ENCODE results near the gene GSTA3.
A peak's percentile ranks its signal among the peaks of the same experiment; 100 is the strongest.
"Not testable (repeated sequence)": the region's sequence is repeated elsewhere in the genome, so short reads cannot be mapped to it uniquely, and the experiment has no call there.

Gene GSTA3

DNA sequence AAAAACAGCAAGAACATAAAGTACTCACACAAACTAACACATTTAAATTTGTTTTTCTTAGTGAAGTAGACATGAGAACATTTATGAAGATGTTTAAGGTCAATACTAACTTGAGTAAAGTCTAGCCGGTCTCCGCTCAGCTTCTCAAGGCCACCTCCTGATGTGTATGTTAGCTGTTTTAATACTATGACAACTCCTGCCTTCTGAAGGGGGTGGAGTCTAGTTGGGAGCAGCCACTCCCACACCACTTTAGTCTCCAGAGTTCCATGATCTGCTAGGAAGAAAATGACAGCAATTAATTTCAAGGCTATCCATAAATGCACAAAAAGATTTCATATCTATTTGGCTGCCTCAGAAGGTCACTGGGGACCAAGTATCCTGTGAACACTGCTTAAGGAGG is at the start of gene GSTA3:
GSTA3 (minus strand) TSS at position 168 of the 400 bp plus-strand sequence. CDS start 3,864 bp downstream, outside the sequence.
- DNase-seq = no peak

DNA sequence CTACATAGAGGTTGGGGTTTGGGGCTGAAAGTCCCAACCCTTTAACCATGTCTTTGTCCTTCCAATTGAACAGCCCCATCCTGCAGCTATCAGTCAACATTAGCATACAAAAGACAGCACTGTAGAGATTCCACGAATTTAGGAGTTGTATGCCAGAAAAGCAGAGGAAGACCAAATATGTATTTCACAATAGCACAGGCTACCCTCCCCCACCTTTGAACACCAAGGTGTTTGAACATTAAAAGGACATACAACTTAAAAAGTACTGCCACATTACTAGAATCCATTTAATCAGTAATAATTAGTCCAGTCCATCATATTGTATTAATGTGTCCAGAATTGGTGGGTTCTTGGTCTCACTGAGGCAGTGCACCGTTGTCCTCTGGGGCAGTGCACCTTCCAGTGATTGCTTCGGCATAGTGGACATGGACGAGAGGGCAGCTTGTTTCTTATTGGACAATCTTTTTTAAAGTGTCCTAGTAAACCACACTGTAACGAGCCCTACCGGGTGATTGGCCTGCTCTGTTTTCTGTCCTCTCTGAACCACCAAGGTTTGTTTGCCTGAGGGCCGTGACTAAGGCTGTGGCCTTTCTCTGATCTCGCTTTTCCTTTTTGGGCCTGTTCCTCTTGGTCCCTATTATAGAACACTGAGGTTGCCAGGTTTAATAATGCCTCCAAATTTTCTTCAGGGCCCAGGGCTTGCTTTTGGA is 49.2 kb upstream of the GSTA3 start:
- no peak for DNase-seq

DNA sequence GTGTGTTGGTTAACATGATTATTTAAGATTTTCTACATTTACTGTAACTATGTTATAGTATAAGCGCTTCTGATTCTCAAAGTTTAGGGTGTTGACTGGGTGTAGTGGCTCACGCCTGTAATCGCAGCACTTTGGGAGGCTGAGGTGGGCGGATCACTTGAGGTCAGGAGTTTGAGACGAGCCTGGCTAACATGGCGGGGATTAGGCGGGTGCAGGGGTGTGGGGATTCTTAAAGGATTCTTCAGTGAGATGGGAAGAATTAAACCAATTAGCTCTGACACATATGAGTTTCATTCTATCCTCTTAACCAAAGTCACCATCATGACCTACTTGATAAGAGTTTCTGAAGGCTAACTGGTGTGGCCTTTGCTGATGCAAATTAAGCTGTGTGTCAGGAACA is 46.4 kb upstream of the GSTA3 start:
- no peak for DNase-seq

DNA sequence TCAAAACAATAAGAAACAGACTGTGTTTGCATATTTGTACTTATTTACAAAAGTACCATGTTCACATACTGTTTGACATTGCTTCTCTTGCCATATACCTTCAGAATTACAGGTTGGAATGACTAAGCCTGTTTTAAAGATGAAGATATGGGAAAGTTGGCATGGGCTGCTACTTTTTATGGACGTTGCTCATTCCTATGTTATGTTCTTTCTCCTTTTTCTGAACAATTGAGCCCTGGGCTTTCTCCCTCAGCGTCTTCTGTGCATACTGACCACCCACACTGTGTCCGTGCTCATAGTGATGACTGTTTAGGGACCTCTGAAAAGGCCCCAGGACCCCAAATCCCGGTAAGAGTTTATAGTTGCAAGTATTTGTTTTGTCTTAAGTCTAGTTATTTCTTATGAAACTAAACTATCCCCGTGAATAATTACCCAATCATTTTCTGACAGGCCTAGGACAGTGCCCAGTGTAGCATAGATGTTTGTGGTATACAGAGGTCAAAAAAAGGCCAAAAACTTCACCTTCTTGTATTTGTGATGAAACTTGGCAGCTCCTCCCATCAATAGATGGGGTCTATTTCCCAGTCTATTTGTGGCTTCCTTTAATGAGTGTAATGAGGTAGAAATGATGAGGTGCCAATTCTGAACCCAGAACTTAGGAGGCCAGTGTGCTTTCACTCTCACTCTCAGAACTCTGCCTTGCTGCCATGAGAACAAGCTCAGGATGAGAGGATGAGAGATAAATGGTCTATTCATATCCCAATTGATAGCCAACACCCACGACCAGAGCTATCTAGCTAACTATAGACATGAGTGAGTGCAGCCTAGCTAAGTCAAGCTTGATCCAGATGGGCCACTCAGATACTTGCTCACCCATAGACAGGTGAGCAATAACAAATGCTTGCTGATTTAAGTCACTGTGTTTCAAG is 44.7 kb upstream of the GSTA3 start:
- DNase-seq = no peak

DNA sequence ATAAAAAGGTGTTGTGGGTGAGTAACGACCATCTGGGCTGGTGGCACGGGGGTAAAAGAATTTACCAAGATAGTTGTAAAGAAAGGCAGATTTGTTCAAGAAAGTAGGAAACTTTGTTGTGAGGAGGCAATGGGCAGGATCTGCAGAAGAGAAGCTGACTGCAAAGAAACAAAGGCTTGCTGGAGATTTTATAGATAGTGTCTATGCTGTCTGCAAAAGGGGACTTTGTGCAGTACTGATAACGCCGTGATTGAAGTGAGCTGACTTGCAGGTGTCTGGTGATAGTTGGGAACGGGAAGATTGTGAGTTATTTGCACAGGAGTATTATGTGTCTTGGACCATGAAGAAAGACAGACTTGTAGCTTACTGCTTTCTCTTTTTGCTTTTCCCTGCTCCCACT is 36.8 kb upstream of the GSTA3 start:
- no peak for DNase-seq

DNA sequence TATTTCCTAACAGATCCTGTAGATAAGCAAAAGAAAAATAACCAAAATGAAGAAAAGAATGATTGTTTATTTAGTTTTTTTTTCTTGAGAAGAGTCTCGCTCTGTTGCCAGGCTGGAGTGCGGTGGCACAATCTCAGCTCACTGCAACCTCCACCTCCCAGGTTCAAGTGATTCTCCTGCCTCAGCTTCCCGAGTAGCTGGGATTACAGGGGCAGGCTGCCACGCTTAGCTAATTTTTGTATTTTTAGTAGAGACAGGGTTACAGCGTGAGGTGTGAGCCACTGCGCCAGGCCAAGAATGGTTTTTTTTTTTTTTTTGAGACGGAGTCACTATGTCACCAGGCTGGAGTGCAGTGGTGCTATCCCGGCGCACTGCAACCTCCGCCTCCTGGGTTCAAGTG is 33.3 kb upstream of the GSTA3 start:
- DNase-seq = not testable (repeated sequence)

DNA sequence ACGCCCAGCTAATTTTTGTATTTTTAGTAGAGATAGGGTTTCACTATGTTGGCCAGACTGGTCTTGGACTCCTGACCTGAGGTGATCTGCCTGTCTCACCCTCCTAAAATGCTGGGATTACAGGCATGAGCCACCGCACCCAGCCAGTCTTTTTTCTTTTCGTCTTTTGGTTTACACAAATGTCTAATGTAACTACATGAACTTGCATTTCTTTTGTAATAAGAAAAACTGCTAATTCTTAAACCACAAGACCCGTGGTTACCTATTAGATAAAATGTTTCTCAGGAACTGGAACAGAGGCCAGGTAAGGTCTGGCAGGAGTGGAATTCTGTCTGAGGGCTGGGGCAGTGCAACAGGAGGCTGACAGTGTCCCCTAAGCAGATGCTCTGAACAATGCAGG is 32.7 kb upstream of the GSTA3 start:
- no peak for DNase-seq

DNA sequence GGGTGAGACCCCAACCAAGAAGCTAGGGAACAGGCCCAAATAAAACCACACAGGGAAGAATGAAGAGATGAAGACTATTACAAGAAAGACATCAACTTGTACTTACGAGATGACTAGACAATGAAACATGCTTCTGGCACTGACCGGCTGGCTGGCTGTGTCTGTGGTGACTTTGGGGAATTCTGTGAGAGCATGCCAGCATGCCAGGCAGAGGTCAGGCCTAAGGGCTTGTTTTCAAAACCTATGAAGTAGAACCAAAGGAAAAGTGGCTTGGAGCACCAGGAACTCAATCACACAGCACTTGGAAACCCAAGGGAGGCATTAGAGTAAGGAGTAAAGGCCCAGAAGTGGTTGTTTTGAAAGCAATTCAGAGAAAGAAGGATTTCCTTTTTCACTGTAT is 28.4 kb upstream of the GSTA3 start:
- DNase-seq = no peak

DNA sequence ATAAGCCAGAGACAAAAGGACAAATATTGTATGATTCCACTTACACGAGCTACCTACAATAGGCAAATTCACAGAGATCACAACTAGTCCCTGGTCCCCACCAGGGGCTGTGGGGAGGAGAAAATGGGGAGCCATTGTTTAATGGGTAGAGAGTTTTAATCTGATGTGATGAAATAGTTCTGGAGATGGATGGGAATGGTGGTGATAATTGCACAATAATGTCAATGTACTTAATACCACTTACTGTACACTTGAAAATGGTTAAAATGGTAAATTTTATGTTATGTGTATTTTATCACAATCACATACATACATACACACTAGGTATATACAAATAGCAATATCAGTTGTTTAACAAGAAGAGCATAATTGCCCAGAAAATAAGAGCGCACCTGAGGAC is 24.3 kb upstream of the GSTA3 start:
- no peak for DNase-seq

DNA sequence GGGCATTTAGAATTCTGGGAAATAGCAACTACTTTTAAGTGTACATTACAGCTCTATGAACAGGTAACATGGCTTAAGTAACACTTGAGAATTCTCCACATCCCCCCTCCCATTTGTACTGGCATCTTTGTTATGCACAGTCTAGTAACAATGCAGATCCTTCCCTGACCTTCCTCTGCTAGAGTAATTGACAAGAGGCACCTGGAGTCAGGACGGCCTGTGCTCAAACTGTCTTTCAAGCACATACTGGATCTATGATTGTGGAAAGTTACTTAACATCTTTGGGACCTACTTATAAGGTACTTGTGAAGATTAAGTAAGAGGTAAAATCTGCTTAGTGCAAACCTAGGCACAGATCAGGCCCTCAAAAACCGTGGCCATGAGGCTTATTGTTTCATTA is 21.9 kb upstream of the GSTA3 start:
- DNase-seq = no peak

DNA sequence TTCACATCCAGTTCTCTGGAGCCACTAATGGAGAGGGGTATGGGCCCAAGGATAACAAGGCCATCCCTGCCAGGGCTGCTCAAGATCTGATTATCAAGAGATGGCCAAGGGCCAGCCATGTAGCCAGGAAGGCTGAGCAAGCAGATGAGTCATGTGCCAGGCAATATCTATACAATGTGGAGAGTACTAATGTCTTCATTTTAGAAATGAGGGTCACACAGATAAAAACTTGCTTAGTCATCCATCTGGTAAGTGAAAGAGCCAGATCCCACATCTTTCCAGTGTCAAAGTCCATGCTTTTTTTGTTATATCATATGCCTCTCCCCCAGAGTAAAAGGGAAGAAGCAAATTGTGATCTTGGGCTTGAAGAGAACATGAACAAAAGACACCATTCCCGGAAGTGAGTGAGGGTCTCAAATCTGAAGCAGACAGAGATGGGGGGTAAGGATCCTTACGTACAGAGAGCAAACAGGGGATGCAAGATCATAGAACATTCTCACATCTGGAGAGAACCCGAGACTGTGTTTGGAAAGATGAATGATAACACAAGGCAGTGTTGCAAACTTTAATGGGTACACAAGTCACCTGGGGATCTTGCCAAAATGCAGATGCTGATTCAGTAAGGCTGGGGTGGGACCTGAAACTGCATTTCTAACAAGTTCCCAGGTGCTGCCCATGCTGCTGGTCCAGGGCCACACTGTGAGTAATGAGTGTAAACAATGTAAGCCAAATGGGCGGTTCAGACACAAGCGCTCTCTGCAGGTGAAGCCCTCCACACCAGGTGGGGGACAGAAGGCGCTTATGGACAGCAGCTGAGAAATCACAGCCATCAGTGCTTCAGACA is 20.0 kb upstream of the GSTA3 start:
- peak in 1 of 3 experiments; percentile 10 for DNase-seq

DNA sequence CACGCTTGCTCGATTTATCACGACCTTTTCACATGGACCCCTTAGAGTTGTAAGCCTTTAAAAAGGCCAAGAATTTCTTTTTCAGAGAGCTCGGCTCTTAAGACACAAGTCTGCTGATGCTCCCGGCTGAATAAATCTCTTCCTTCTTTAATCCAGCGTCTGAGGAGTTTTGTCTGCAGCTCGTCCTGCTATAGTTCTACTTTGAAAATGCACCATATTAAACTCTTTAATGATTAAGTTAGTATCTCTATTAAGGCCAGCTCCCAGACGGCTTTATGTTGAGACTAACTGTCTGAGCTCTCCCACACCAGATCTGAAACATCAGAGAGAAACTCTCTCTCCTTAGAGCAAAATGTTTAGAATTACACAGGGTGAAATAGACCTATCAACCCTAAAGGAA is 18.0 kb upstream of the GSTA3 start:
- no peak for DNase-seq

DNA sequence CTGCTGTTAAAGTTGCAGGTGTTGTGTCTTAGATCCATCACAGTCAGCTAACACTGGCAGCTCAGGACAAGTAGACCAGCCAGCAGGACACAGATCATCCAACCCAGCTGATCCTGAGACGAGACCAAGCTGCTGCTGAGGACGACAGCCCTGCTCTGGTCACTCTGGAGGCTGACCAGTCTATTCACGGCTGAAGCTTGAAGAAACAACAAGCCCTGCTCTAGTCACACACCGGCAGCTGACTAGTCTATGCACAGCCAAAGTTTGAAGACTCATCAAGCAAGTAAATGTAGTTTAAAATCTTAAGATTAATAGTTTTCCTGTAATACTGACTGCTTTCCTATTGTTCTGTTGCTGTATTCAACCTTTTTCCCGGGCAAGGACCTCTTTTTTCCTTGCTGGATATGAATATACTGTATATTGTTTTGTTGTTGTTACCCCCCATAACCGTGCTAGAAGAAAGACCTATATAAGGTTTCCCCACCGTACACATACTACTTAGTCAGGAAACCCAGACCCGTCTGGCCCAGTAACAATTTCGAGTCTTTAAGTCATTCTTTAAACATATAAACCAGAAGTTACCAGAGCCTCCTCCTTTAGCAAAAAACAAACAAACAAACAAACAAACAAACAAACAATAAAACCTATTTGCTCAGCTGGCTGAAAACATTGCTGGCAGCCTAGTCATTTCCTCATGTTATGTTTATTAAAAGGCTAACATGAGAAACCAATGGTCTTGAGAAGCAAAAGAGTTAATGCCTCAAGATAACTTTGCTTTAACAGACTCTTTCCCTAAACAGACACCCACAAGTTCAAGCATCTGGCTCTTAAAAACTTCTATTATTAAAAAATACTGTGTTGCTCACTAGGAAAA is 16.7 kb upstream of the GSTA3 start:
- no peak for DNase-seq

DNA sequence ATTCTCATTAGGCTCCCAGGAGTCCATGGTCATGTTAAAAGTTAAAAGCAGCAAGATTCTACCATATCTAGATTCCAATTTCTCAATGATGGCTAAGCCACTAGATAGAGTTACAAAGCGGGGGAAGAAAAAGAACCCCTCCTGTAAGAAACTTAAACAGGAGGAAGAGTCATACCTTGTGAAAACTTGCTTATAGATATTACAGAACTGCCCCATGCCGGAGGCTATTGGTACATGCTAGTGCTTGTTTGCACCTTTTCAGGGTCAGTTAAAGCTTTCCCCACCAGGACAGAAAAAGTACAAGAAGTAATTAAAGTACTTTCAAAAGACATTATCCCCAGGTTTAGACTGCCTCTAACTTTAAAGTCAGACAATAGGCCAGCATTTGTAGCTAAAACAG is 15.5 kb upstream of the GSTA3 start:
- DNase-seq = no peak

DNA sequence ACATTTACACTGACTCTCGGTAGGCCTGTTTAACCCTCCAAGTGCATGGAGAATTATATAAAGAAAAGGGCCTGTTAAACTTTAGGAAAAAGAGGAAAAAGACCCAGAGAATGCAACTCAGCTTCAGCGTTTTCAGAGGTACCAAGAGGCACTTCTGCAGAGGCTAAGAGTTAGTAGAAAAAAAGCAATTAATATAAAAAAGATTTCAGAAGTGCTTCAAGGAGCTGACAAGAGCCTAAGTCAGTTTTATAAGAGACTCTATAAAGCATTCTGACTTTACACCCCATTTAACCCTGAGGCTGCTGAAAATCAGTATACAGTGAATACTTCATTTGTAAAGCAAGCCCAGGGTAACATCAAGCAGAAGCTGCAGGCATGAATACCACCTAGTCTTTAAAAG is 14.2 kb upstream of the GSTA3 start:
- DNase-seq = not testable (repeated sequence)

DNA sequence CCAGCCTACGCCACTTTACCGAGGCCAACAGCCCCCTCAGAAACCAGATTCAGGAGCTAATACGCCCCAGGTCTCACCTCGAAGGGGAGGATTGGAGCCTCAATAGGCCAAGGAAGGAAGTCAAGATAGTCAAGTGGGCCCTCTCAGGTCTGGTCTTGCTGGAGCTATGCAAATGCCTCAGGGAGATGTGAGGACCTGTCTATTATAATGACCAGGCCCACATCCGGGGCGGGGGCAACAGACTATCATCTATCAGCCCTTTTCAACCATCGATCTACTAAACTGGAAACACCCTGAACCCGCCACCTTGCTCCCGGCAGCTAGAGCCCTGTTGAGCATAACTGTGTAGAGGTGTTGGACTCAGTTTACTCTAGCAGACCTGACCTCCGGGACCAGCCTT is 12.7 kb upstream of the GSTA3 start:
- DNase-seq = no peak

DNA sequence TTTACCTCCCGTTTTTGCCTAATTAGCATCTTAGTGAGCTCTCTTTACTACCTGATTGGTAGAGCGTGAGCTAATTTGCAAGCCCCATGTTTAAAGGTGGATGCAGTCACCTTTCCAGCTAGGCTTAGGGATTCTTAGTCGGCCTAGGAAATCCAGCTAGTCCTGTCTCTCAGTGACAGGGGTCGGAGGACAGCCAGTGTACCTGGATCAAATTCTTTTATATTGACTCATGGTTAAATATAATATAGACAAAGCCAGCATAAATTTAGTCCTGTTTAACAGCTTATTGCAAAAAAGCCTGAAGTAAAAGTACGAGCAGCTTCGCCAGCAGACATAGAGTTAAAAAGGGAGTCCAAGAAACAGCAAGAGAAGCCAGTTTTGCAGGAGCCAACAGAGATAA is 12.2 kb upstream of the GSTA3 start:
- no peak for DNase-seq

DNA sequence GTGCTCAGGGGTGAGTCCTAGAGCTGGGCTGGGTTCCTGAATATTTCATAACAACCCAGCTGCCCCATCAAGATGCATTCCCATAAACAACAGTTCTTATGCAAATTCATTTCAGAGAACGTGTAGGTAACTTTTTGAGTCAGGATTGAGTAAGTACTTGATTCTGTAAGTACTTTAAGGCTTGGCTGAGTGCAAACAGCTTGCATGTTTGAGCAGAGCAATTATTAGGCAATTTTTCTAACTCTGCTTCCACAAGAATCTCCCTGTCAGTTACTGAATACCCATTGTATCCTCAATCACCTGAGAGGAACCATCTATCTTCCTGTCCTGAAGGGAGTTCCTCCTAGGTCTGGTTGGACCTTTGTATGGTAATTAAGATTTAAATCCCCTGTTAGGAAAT is 10.0 kb upstream of the GSTA3 start:
- peak in 1 of 3 experiments; percentile 3 for DNase-seq

DNA sequence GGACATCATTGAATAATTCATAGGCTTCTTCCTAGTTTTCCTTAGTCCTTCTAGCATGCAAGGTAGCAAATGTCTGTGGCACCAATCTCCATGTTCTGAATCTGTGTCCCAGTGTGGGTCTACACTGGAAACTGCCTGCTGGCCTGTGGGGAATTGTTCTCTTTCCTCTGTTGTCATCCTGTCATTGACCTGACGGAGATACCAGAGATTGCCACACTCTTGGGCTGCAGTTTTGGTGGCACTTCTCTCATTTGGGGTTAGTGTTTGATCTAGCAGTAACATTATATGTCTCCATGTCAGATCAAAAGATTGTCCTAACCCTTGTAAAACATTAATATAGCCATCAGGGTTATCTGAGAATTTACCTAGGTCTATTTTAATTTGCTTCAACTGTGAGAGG is 9.3 kb upstream of the GSTA3 start:
- not testable (repeated sequence) for DNase-seq

DNA sequence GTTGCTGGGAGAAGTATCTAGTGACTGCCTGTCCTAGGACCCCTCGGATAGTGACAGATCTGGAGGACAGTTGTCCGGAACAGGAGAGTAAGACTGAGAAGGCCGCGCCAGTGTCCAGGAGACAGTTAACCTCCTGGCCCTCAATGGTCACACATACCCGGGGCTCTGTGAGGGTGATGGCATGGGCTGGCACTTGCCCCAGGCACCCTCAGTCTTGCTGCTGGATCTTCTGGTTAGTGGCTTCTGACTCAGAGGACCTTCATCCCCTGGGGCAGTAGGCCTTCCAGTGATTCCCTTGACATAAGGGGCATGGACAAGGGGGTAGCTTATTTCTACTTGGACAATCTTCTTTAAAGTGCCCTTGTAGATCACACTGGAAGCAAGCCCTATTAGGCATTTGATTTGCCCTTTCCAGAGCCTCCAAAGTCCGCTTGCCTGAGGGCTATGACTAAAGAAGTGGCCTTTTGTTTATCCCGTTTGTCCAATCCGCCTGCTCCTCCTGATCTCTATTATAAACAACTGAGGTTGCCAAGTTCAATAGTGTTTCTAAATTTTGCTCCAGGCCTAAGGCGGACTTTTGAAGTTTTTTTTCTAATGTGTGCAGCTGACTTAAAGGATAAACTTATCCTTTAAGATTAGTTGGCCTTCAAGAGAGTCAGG is 8.7 kb upstream of the GSTA3 start:
- peak in 1 of 3 experiments; percentile 24 for DNase-seq

DNA sequence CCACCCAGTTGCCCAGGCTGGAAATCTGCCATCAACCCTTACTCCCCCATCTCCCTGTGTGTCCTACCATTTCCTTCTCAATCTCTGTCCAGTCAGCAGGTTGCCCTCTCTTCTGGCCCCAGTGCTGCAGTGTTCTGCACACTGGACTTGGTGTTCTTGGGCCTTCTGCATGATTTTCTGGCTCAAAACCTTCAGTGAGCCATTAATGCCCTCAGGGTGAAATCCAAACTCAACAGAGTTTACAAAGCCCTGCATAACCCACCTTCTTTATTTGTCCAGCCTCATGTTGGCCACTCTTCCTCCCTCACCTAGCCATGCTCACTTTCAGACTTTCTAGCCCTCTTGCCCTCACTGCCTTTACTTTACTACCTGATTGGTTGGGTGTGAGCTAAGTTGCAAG is 5.0 kb upstream of the GSTA3 start:
- no peak for DNase-seq

DNA sequence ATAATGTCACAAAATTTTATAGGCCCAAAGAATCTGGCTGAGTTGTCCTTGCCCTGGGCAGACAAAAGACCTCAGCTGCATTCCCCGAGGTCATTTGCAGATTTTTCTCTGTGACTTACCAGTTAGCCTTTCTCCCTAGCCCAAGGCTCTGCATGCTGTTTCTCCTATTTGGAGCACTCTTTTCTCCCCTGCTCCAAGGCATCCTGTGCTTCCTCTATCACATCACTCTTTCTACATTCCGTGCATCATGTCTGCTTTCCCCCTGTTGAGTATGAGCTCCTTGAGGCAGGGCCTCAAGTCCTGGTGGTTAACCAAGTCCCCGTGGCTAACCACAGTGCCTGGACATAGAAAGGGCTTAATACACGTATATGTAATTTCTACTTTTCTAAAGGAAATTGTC is 593 bp upstream of the GSTA3 start:
- no peak for DNase-seq
